ENCODE measurements around the gene PLEKHS1.

The PLEKHS1 gene

DNA sequence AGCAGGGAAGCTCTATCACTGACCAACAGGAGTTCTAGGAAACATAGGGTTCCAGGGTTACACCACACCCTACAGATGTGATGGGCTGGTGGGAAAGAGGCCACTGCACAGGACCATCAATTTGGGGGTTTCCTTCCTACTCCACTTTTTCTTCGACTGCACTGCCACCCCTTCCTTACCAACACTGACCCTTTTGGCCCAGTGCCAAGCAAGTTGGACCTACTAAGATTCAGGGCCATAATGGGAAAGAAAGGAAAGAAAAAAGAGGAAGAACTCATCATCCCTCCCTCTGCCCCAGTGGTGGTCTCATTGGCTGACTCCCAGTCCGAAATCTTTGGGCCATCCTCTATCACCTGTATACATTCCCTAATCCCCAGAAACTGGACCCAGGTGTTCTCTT is 6.1 kb upstream of the PLEKHS1 start:
- Histone ChIP-seq H3K27ac (ENCODE audit: poor library complexity, severe bottlenecking) (no peak overlapping the region), H3K36me3 (ENCODE audit: low read depth) (no peaks in the 10 kb centered on the region), H3K27me3 (ENCODE audit: insufficient read depth, poor library complexity, severe bottlenecking) (no peaks in the 10 kb centered on the region), H3K4me3 (ENCODE audit: severe bottlenecking) (no peak overlapping the region), H3K4me1 (ENCODE audit: insufficient read depth, poor library complexity, severe bottlenecking) (no peaks in the 10 kb centered on the region), H3K9me3 (ENCODE audit: severe bottlenecking) (no peaks in the 10 kb centered on the region)
- TF ChIP-seq CTCF (IDR thresholded peaks at IDR 0.05; ENCODE audit: poor library complexity, severe bottlenecking): no peak
- DNase-seq (ENCODE audit: low spot score): no peak
- no peak for ATAC-seq (ENCODE audit: low read depth)

- Histone ChIP-seq H3K4me1 (ENCODE audit: insufficient read depth, poor library complexity, severe bottlenecking) (no peaks in the 10 kb centered on the region), H3K4me3 (ENCODE audit: severe bottlenecking) (no peak overlapping the region), H3K36me3 (ENCODE audit: low read depth) (no peaks in the 10 kb centered on the region), H3K9me3 (ENCODE audit: severe bottlenecking) (no peaks in the 10 kb centered on the region), H3K27ac (ENCODE audit: poor library complexity, severe bottlenecking) (no peak overlapping the region), H3K27me3 (ENCODE audit: insufficient read depth, poor library complexity, severe bottlenecking) (no peaks in the 10 kb centered on the region)
- no peak for TF ChIP-seq CTCF (IDR thresholded peaks at IDR 0.05; ENCODE audit: poor library complexity, severe bottlenecking)
- DNase-seq (ENCODE audit: low spot score) (no peak), ATAC-seq (ENCODE audit: low read depth) (no peak)
These were observed 5.1 kb upstream of the PLEKHS1 start for GRCh38 chr10:113746217-113746957.

GRCh38 chr10:113752553-113752952 is 1.1 kb downstream of the PLEKHS1 start:
- DNase-seq (ENCODE audit: low spot score) (no peak), ATAC-seq (ENCODE audit: low read depth) (no peak)
- no peaks in the 10 kb centered on the region for H3K36me3 ChIP-seq (ENCODE audit: low read depth)
- H3K27me3 ChIP-seq (ENCODE audit: insufficient read depth, poor library complexity, severe bottlenecking): no peaks in the 10 kb centered on the region
- no peak overlapping the region for H3K27ac ChIP-seq (ENCODE audit: poor library complexity, severe bottlenecking)
- no peak for TF ChIP-seq CTCF (IDR thresholded peaks at IDR 0.05; ENCODE audit: poor library complexity, severe bottlenecking)
- H3K4me1 ChIP-seq (ENCODE audit: insufficient read depth, poor library complexity, severe bottlenecking): no peaks in the 10 kb centered on the region
- H3K4me3 ChIP-seq (ENCODE audit: severe bottlenecking): no peak overlapping the region
- no peaks in the 10 kb centered on the region for H3K9me3 ChIP-seq (ENCODE audit: severe bottlenecking)

DNA sequence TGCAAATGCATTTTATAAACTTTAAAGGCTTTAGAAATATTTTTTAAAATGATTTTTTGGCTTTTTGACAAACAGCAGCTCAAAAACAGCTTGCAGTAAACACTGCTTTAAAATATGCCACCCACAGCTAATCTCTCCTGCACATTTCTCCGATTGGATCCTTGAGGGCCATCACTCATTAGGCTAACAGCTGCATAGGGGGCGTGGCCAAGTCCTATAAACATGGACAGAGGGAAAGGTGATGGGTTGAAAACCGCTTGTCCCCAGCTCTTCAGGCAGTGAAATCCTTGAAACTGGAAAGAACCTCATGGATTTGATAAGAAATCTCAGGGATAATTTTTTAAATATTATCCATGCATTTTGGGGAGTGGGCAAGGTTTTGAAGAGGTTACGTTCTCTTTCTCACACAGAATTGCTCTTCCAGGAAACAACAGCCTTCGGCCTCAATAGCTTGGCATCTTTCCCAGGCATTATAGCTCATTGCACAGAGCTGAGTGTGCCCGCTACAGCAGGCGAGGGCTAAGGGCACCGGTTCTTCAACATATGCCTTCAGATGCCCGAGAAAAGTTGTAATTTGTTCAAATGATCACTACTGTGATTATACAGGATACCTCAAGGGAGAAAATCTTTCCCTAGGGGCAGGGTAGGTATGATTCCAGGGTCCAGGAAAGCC is 1.7 kb downstream of the PLEKHS1 start:
- H3K36me3 ChIP-seq (ENCODE audit: low read depth): no peaks in the 10 kb centered on the region
- no peak for DNase-seq (ENCODE audit: low spot score)
- no peaks in the 10 kb centered on the region for H3K27me3 ChIP-seq (ENCODE audit: insufficient read depth, poor library complexity, severe bottlenecking)
- H3K4me3 ChIP-seq (ENCODE audit: severe bottlenecking): no peak overlapping the region
- no peaks in the 10 kb centered on the region for H3K9me3 ChIP-seq (ENCODE audit: severe bottlenecking)
- H3K27ac ChIP-seq (ENCODE audit: poor library complexity, severe bottlenecking): no peak overlapping the region
- no peak for TF ChIP-seq CTCF (IDR thresholded peaks at IDR 0.05; ENCODE audit: poor library complexity, severe bottlenecking)
- H3K4me1 ChIP-seq (ENCODE audit: insufficient read depth, poor library complexity, severe bottlenecking): no peaks in the 10 kb centered on the region
- no peak for ATAC-seq (ENCODE audit: low read depth)

DNA sequence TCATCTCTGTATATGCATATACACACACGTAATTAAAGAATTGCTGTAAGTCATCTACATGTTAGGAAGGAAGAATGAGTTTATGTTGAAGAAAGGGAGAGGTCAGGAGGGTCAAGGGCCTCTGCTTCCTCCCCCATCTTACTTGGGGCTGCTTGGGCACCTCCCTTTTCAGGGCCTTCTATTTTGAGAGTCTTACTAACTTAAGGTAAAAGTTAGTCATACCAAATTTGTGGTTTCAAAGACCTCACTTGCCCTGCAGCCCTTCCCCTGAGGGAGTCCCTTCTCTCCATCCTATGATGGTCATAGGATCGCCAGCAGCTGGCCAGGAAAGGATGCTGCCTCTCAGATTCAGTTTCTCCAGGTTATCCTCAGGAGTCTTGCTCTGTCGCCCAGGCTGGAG is 2.6 kb downstream of the PLEKHS1 start:
- TF ChIP-seq CTCF (IDR thresholded peaks at IDR 0.05; ENCODE audit: poor library complexity, severe bottlenecking): no peak
- H3K36me3 ChIP-seq (ENCODE audit: low read depth): no peaks in the 10 kb centered on the region
- H3K27ac ChIP-seq (ENCODE audit: poor library complexity, severe bottlenecking): no peak overlapping the region
- ATAC-seq (ENCODE audit: low read depth) (no peak), DNase-seq (ENCODE audit: low spot score) (no peak)
- no peak overlapping the region for H3K4me3 ChIP-seq (ENCODE audit: severe bottlenecking)
- no peaks in the 10 kb centered on the region for H3K27me3 ChIP-seq (ENCODE audit: insufficient read depth, poor library complexity, severe bottlenecking)
- H3K9me3 ChIP-seq (ENCODE audit: severe bottlenecking): no peaks in the 10 kb centered on the region
- no peaks in the 10 kb centered on the region for H3K4me1 ChIP-seq (ENCODE audit: insufficient read depth, poor library complexity, severe bottlenecking)

Data from RWPE2 (cell line).